HFF-Myc (cell line): Measurements from ENCODE around the gene DYSF.

Experiments
- DNase-seq: peaks from one replicate; pipeline ENCODE4 v3.0.0-alpha.2; 2011; ENCODE audit warnings: low read depth; ENCODE audit errors: extremely low read depth
- H3K4me3 ChIP-seq: replicated peaks from 2 replicates; pipeline ENCODE4 v1.5.1; 2011; ENCODE audit warnings: low read depth, mild to moderate bottlenecking, control low read depth, low read length
- CTCF ChIP-seq: IDR thresholded peaks from 2 replicates; pipeline ENCODE4 v1.5.1; 2012; ENCODE audit warnings: mild to moderate bottlenecking, low read depth, low read length, control low read depth; ENCODE audit errors: missing control alignments

Gene DYSF

GRCh38 chr2:71674158-71674851 lies 220.9 kb downstream of the DYSF start:
- DNase-seq, result no peak
- TF ChIP-seq CTCF, result no peak
- H3K4me3 ChIP-seq, result no peak overlapping the region

- no peak overlapping the region for H3K4me3 ChIP-seq
- DNase-seq, result no peak
- TF ChIP-seq CTCF, result no peak
Measured at GRCh38 chr2:71675296-71675695, 221.9 kb downstream of the DYSF start.

GRCh38 chr2:71678874-71679273 lies 225.5 kb downstream of the DYSF start:
- no peak for DNase-seq
- TF ChIP-seq CTCF, result no peak

GRCh38 chr2:71679491-71679890 lies 226.1 kb downstream of the DYSF start:
- TF ChIP-seq CTCF, result no peak
- H3K4me3 ChIP-seq, result no peak overlapping the region
- no peak for DNase-seq

More at GRCh38 chr2:71678874-71679273, 225.5 kb downstream of the DYSF start:
- H3K4me3 ChIP-seq, result no peak overlapping the region

- H3K4me3 ChIP-seq, result no peak overlapping the region
- no peak for DNase-seq
- no peak for TF ChIP-seq CTCF
Measured at GRCh38 chr2:71680925-71681324, 227.6 kb downstream of the DYSF start.

DNA sequence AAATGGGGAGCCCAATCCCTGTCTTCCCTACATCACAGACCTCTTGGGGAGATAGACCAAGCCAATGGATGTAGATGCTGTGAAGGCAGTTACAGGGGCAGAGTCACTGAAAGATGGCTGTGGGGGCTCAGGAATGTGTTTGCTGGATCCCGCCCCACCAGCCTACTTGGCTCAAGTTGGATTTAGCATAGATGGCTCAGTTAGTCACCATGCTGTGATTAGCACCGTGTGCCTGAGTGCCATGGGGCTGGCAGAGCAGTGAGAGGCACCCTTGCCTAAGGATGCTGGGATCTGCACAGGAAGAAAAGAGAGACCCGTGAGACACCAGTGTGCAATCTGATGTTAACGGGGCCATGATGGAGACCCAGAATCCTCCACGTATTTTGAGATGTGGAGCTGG lies 228.3 kb downstream of the DYSF start:
- no peak overlapping the region for H3K4me3 ChIP-seq
- no peak for TF ChIP-seq CTCF
- no peak for DNase-seq

GRCh38 chr2:71682341-71682740 lies 229.0 kb downstream of the DYSF start:
- no peak for DNase-seq
- H3K4me3 ChIP-seq, result no peak overlapping the region
- TF ChIP-seq CTCF, result no peak
